Glutamatergic neuron (in vitro differentiated cells): ENCODE measurements around the gene SETMAR. TPM values are rescaled to one million over a fixed set of nuclear protein-coding genes. Genes with fewer than 3 reads are reported as not detected.

Experiments
- DNase-seq: peaks from one replicate; pipeline ENCODE4 v3.0.0; 2022
- H3K27ac Mint-ChIP-seq: one replicate; pipeline ENCODE4 v1.8.0; 2020; ENCODE audit warnings: mild to moderate bottlenecking, mixed read lengths, inconsistent platforms; ENCODE audit not compliant: unreplicated experiment
- H3K27me3 Mint-ChIP-seq: one replicate; pipeline ENCODE4 v1.8.0; 2020; ENCODE audit warnings: mild to moderate bottlenecking, moderate library complexity, mixed read lengths, inconsistent platforms; ENCODE audit not compliant: unreplicated experiment
- H3K36me3 Mint-ChIP-seq: one replicate; pipeline ENCODE4 v1.8.0; 2020; ENCODE audit warnings: mild to moderate bottlenecking, mixed read lengths, inconsistent platforms; ENCODE audit not compliant: unreplicated experiment
- H3K4me1 Mint-ChIP-seq: one replicate; pipeline ENCODE4 v1.8.0; 2020; ENCODE audit warnings: mild to moderate bottlenecking, low read depth, mixed read lengths, inconsistent platforms; ENCODE audit not compliant: unreplicated experiment
- H3K4me3 Mint-ChIP-seq: one replicate; pipeline ENCODE4 v1.8.0; 2020; ENCODE audit warnings: mild to moderate bottlenecking, mixed read lengths, inconsistent platforms; ENCODE audit not compliant: unreplicated experiment
- H3K9me3 Mint-ChIP-seq: one replicate; pipeline ENCODE4 v1.8.0; 2020; ENCODE audit warnings: mild to moderate bottlenecking, moderate library complexity, mixed read lengths, inconsistent platforms; ENCODE audit not compliant: unreplicated experiment
- CTCF ChIP-seq: fragments of 200-600 bp; sonication (generic); IDR thresholded peaks from one replicate; pipeline ENCODE4 v1.5.0; 2021; ENCODE audit not compliant: partially characterized antibody, unreplicated experiment
- total RNA-seq: library from RNA; stranded (reverse); fragmentation: NEBNext Ultra II Directional; extraction: Animal tissue kit (Norgen Biotek cat#: 25700); gene quantifications from one replicate; pipeline ENCODE4 v1.2.1, GENCODE V29; 2021; ENCODE audit not compliant: unreplicated experiment

SETMAR gene
- total RNA-seq, 1 donor from 2014 or later, result 31.6 TPM

GRCh38 chr3:4356546-4357410 lies 53.6 kb downstream of the SETMAR start:
- no peak for DNase-seq
- Mint-ChIP-seq H3K4me1 (no peaks in the 10 kb centered on the region), H3K27ac (no peak overlapping the region), H3K4me3 (no peak overlapping the region), H3K9me3 (peaks cover 2% of the 10 kb centered on the region), H3K27me3 (no peaks in the 10 kb centered on the region), H3K36me3 (no peaks in the 10 kb centered on the region)
- TF ChIP-seq CTCF, result no peak

GRCh38 chr3:4358273-4358672 lies 55.1 kb downstream of the SETMAR start:
- H3K4me3 Mint-ChIP-seq, result no peak overlapping the region
- no peaks in the 10 kb centered on the region for H3K36me3 Mint-ChIP-seq
- H3K27ac Mint-ChIP-seq, result no peak overlapping the region
- no peaks in the 10 kb centered on the region for H3K27me3 Mint-ChIP-seq
- DNase-seq, result no peak
- no peak for TF ChIP-seq CTCF
- no peaks in the 10 kb centered on the region for H3K4me1 Mint-ChIP-seq
- peaks cover 2% of the 10 kb centered on the region for H3K9me3 Mint-ChIP-seq

- H3K4me3 Mint-ChIP-seq, result no peak overlapping the region
- H3K9me3 Mint-ChIP-seq, result peaks cover 2% of the 10 kb centered on the region
- DNase-seq, result no peak
- no peak for TF ChIP-seq CTCF
- no peak overlapping the region for H3K27ac Mint-ChIP-seq
- no peaks in the 10 kb centered on the region for H3K27me3 Mint-ChIP-seq
- no peaks in the 10 kb centered on the region for H3K36me3 Mint-ChIP-seq
- no peaks in the 10 kb centered on the region for H3K4me1 Mint-ChIP-seq
Observed at GRCh38 chr3:4359805-4360502, 56.8 kb downstream of the SETMAR start.

- Mint-ChIP-seq H3K27ac (no peak overlapping the region), H3K9me3 (peaks cover 2% of the 10 kb centered on the region), H3K27me3 (no peaks in the 10 kb centered on the region), H3K4me1 (no peaks in the 10 kb centered on the region), H3K36me3 (no peaks in the 10 kb centered on the region), H3K4me3 (no peak overlapping the region)
- DNase-seq, result no peak
- no peak for TF ChIP-seq CTCF
Observed at GRCh38 chr3:4360817-4361216, 57.6 kb downstream of the SETMAR start.

- peaks cover 3% of the 10 kb centered on the region for H3K9me3 Mint-ChIP-seq
- no peak for DNase-seq
- H3K27me3 Mint-ChIP-seq, result no peaks in the 10 kb centered on the region
- H3K4me1 Mint-ChIP-seq, result no peaks in the 10 kb centered on the region
- no peaks in the 10 kb centered on the region for H3K36me3 Mint-ChIP-seq
- TF ChIP-seq CTCF, result no peak
- no peak overlapping the region for H3K4me3 Mint-ChIP-seq
- H3K27ac Mint-ChIP-seq, result no peak overlapping the region
Observed at GRCh38 chr3:4362523-4362922, 59.4 kb downstream of the SETMAR start.
